PC-3 (cell line): Measurements from ENCODE around the gene KHNYN. TPM values are rescaled to one million over a fixed set of nuclear protein-coding genes. Genes with fewer than 3 reads are reported as not detected.

Experiments used
- ATAC-seq: fragments of 200-7000 bp; cut with Tn5 transposase; 2 replicates; pipeline ENCODE4 v1.9.1; 2020; ENCODE audit warnings: mild to moderate bottlenecking, moderate library complexity
- BruUV-seq: library from RNA; stranded (reverse); fragments of 400-500 nt; replicated peaks from 2 replicates; lab custom pipeline; 2021; lab: Mats Ljungman, UMichigan
- CTCF ChIA-PET: fragments of 300-600 bp; sonication (Branson Sonifier 250); formaldehyde crosslinking; loops from one replicate; lab custom pipeline; 2022; ENCODE audit warnings: antibody characterized with exemption; lab: Charles Lee
- POLR2A ChIA-PET: fragments of 300-600 bp; sonication (Branson Sonifier 250); formaldehyde crosslinking; loops from one replicate; lab custom pipeline; 2022; ENCODE audit warnings: antibody characterized with exemption; ENCODE audit not compliant: unreplicated experiment; lab: Charles Lee
- DNase-seq: peaks from one replicate; pipeline ENCODE4 v3.0.0-alpha.2; 2015
- H2AFZ ChIP-seq: fragments of 300-600 bp; sonication (generic); 2 replicates; pipeline ENCODE4 v1.6.0; 2016; ENCODE audit warnings: antibody characterized with exemption, low read length
- H3F3A ChIP-seq: fragments of 300-600 bp; sonication (generic); one replicate; pipeline ENCODE4 v1.6.0; 2017; ENCODE audit warnings: antibody characterized with exemption, low read length, control low read depth, mild to moderate bottlenecking; ENCODE audit not compliant: unreplicated experiment
- H3K27ac ChIP-seq: fragments of 300-600 bp; sonication (generic); 2 replicates; pipeline ENCODE4 v1.5.1; 2016; ENCODE audit warnings: mild to moderate bottlenecking, low read length
- H3K27me3 ChIP-seq: fragments of 300-600 bp; sonication (generic); 2 replicates; pipeline ENCODE4 v1.6.1; 2016; ENCODE audit warnings: low read length, mixed read lengths
- H3K36me3 ChIP-seq: fragments of 300-600 bp; sonication (generic); 2 replicates; pipeline ENCODE4 v1.6.1; 2016; ENCODE audit warnings: low read depth, mixed run types, low read length, mixed read lengths
- H3K4me1 ChIP-seq: fragments of 300-600 bp; sonication (generic); 2 replicates; pipeline ENCODE4 v1.5.1; 2016; ENCODE audit warnings: low read length; ENCODE audit not compliant: insufficient read depth
- H3K4me2 ChIP-seq: fragments of 300-600 bp; sonication (generic); 2 replicates; pipeline ENCODE4 v1.6.0; 2016; ENCODE audit warnings: low read length
- H3K4me3 ChIP-seq: fragments of 300-600 bp; sonication (generic); 2 replicates; pipeline ENCODE4 v1.5.1; 2016; ENCODE audit warnings: mild to moderate bottlenecking, low read length, mixed read lengths
- H3K79me2 ChIP-seq: fragments of 300-600 bp; sonication (generic); 2 replicates; pipeline ENCODE4 v1.6.1; 2017; ENCODE audit warnings: low read length, mixed read lengths
- H3K9ac ChIP-seq: fragments of 300-600 bp; sonication (generic); 2 replicates; pipeline ENCODE4 v1.6.0; 2016; ENCODE audit warnings: mild to moderate bottlenecking, low read length
- H3K9me2 ChIP-seq: fragments of 300-600 bp; sonication (generic); replicated peaks from 2 replicates; pipeline ENCODE4 v1.6.1; 2016; ENCODE audit warnings: mixed run types, low read length, mixed read lengths
- H3K9me3 ChIP-seq: fragments of 300-600 bp; sonication (generic); 2 replicates; pipeline ENCODE4 v1.6.1; 2016; ENCODE audit warnings: low read length, mixed read lengths
- H4K20me1 ChIP-seq: fragments of 300-600 bp; sonication (generic); 2 replicates; pipeline ENCODE4 v1.6.1; 2016; ENCODE audit warnings: low read length, mixed read lengths
- CTCF ChIP-seq: fragments of 300-600 bp; sonication (generic); conservative IDR thresholded peaks from 2 replicates; pipeline ENCODE4 v1.5.1; 2017; ENCODE audit warnings: antibody characterized with exemption, low read depth, mild to moderate bottlenecking, low read length
- EZH2 ChIP-seq: fragments of 300-600 bp; sonication (generic); IDR thresholded peaks from one replicate; pipeline ENCODE4 v1.6.1; 2017; ENCODE audit warnings: antibody characterized with exemption, mild to moderate bottlenecking, low read length; ENCODE audit not compliant: unreplicated experiment
- EZH2phosphoT487 ChIP-seq: fragments of 300-600 bp; sonication (generic); IDR thresholded peaks from 2 replicates; pipeline ENCODE4 v1.6.1; 2018; ENCODE audit warnings: mild to moderate bottlenecking, antibody characterized with exemption, low read length, borderline replicate concordance
- intact Hi-C: fragments of 100-400 bp; cut with micrococcal nuclease; formaldehyde crosslinking; loops from 2 replicates; pipeline ENCODE4 v1.9.0; 2023
- total RNA-seq: library from RNA; depleted of rRNA; stranded (reverse); fragments of >200 nt; gene quantifications from 2 replicates; pipeline ENCODE4 v1.2.3, GENCODE V29; 2014

KHNYN gene
- total RNA-seq, 1 experiment from 2014 or later = 51.6 TPM

GRCh38 chr14:24437020-24437735, 7.4 kb downstream of the KHNYN start:
- peaks cover 28% of the 10 kb centered on the region for H3K36me3 ChIP-seq
- POLR2A ChIA-PET = interaction anchor here (0.6 kb wide), 1 partner anchor 106 kb away, joined by 5 read pairs; no protein-coding TSS in a partner anchor
- H3K79me2 ChIP-seq = peaks cover 23% of the 10 kb centered on the region
- no peak for DNase-seq
- no peaks in the 10 kb centered on the region for H3K9me3 ChIP-seq
- no TSS peak for BruUV-seq
- TF ChIP-seq EZH2phosphoT487 (no peak), CTCF (peak; percentile 15; the same call in 1 of the 2 replicates)
- H3F3A ChIP-seq = no peaks in the 10 kb centered on the region
- no peaks in the 10 kb centered on the region for H4K20me1 ChIP-seq
- H3K4me2 ChIP-seq = no peak overlapping the region
- no peak overlapping the region for H3K27ac ChIP-seq
- no peaks in the 10 kb centered on the region for H3K27me3 ChIP-seq
- H3K4me3 ChIP-seq = no peak overlapping the region
- ATAC-seq = no peak
- CTCF ChIA-PET = interaction anchor here (1.3 kb wide), 1 partner anchor 72 kb away, joined by 8 read pairs; no protein-coding TSS in a partner anchor
- peaks cover 33% of the 10 kb centered on the region for H3K4me1 ChIP-seq
- intact Hi-C loops = no loop called here
- no peaks in the 10 kb centered on the region for H3K9me2 ChIP-seq
- H2AFZ ChIP-seq = no peak overlapping the region
- H3K9ac ChIP-seq = no peak overlapping the region

- H3K4me3 ChIP-seq = no peak overlapping the region
- intact Hi-C loops = no loop called here
- ChIA-PET CTCF (no interaction called here), POLR2A (interaction anchor here (0.6 kb wide), 1 partner anchor 107 kb away, joined by 5 read pairs; no protein-coding TSS in a partner anchor)
- H3K79me2 ChIP-seq = peaks cover 21% of the 10 kb centered on the region
- no peak overlapping the region for H3K9ac ChIP-seq
- H3K27ac ChIP-seq = no peak overlapping the region
- no peak overlapping the region for H2AFZ ChIP-seq
- no peak overlapping the region for H3K4me2 ChIP-seq
- BruUV-seq = no TSS peak
- no peaks in the 10 kb centered on the region for H3F3A ChIP-seq
- H3K9me2 ChIP-seq = no peaks in the 10 kb centered on the region
- no peaks in the 10 kb centered on the region for H4K20me1 ChIP-seq
- TF ChIP-seq EZH2 = no peak
- TF ChIP-seq EZH2phosphoT487 = no peak
- TF ChIP-seq CTCF = no peak
- H3K36me3 ChIP-seq = peaks cover 28% of the 10 kb centered on the region
- ATAC-seq (no peak), DNase-seq (no peak)
- H3K9me3 ChIP-seq = no peaks in the 10 kb centered on the region
- no peaks in the 10 kb centered on the region for H3K27me3 ChIP-seq
- peaks cover 28% of the 10 kb centered on the region for H3K4me1 ChIP-seq
Measured at GRCh38 chr14:24437736-24438067, 7.9 kb downstream of the KHNYN start.
